ENCODE results near the gene NEBL.

The NEBL gene

GRCh38 chr10:20883552-20883951, 13.6 kb downstream of the NEBL start:
- H3K4me3 ChIP-seq (replicated peaks; ENCODE audit: low read depth, low read length): no peak overlapping the region
- H3K27me3 ChIP-seq (replicated peaks; ENCODE audit: control insufficient read depth, insufficient read depth, low read length): no peaks in the 10 kb centered on the region; the same call in 1 of the 2 replicates
- TF ChIP-seq, protein P1, sequence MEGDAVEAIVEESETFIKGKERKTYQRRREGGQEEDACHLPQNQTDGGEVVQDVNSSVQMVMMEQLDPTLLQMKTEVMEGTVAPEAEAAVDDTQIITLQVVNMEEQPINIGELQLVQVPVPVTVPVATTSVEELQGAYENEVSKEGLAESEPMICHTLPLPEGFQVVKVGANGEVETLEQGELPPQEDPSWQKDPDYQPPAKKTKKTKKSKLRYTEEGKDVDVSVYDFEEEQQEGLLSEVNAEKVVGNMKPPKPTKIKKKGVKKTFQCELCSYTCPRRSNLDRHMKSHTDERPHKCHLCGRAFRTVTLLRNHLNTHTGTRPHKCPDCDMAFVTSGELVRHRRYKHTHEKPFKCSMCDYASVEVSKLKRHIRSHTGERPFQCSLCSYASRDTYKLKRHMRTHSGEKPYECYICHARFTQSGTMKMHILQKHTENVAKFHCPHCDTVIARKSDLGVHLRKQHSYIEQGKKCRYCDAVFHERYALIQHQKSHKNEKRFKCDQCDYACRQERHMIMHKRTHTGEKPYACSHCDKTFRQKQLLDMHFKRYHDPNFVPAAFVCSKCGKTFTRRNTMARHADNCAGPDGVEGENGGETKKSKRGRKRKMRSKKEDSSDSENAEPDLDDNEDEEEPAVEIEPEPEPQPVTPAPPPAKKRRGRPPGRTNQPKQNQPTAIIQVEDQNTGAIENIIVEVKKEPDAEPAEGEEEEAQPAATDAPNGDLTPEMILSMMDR (IDR thresholded peaks at IDR 0.05; ENCODE audit: insufficient read depth, low read length, poor library complexity, severe bottlenecking): no peak
- no peaks in the 10 kb centered on the region for H3K36me3 ChIP-seq (ENCODE audit: control insufficient read depth, insufficient read depth, low read length)
- DNase-seq (ENCODE audit: extremely low read depth, insufficient read length): no peak

- DNase-seq (ENCODE audit: extremely low read depth, insufficient read length): no peak
- Histone ChIP-seq H3K4me3 (replicated peaks; ENCODE audit: low read depth, low read length) (no peak overlapping the region), H3K36me3 (ENCODE audit: control insufficient read depth, insufficient read depth, low read length) (no peaks in the 10 kb centered on the region), H3K27me3 (replicated peaks; ENCODE audit: control insufficient read depth, insufficient read depth, low read length) (no peaks in the 10 kb centered on the region)
- TF ChIP-seq, protein P1 (IDR thresholded peaks at IDR 0.05; ENCODE audit: insufficient read depth, low read length, poor library complexity, severe bottlenecking): no peak
These were observed 15.0 kb downstream of the NEBL start for GRCh38 chr10:20882091-20882490.

DNA sequence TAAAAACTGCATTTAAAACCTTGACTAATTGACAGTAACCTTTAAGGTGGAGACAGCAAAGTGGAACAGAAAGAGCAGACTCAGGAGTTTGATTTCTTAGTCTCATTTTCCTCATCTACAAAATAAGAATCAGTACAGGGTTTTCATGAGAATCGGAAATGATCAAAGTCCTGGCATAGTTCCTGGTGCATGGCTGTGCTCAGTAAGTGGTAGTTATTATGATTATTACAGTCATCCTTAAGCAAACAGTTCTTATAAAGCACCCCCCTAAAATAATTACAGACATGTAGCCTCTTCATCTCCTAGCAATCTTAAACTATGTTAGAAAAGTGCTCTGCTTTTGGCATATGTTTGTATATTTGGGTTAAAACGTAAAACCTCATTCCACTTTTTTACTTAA, 18.0 kb downstream of the NEBL start:
- H3K27me3 ChIP-seq (replicated peaks; ENCODE audit: control insufficient read depth, insufficient read depth, low read length): no peaks in the 10 kb centered on the region; the same call in 1 of the 2 replicates
- no peak overlapping the region for H3K4me3 ChIP-seq (replicated peaks; ENCODE audit: low read depth, low read length)
- no peak for DNase-seq (ENCODE audit: extremely low read depth, insufficient read length)
- no peaks in the 10 kb centered on the region for H3K36me3 ChIP-seq (ENCODE audit: control insufficient read depth, insufficient read depth, low read length)
- TF ChIP-seq, protein P1 (IDR thresholded peaks at IDR 0.05; ENCODE audit: insufficient read depth, low read length, poor library complexity, severe bottlenecking): no peak

- H3K36me3 ChIP-seq (ENCODE audit: control insufficient read depth, insufficient read depth, low read length): no peaks in the 10 kb centered on the region
- H3K4me3 ChIP-seq (replicated peaks; ENCODE audit: low read depth, low read length): no peak overlapping the region
- DNase-seq (ENCODE audit: extremely low read depth, insufficient read length): no peak
- TF ChIP-seq, protein P1 (IDR thresholded peaks at IDR 0.05; ENCODE audit: insufficient read depth, low read length, poor library complexity, severe bottlenecking): no peak
- no peaks in the 10 kb centered on the region; the same call in 1 of the 2 replicates for H3K27me3 ChIP-seq (replicated peaks; ENCODE audit: control insufficient read depth, insufficient read depth, low read length)
These were observed 18.8 kb downstream of the NEBL start for GRCh38 chr10:20877986-20878983.

GRCh38 chr10:20877554-20877953, 19.6 kb downstream of the NEBL start:
- Histone ChIP-seq H3K27me3 (replicated peaks; ENCODE audit: control insufficient read depth, insufficient read depth, low read length) (no peaks in the 10 kb centered on the region; the same call in 1 of the 2 replicates), H3K36me3 (ENCODE audit: control insufficient read depth, insufficient read depth, low read length) (no peaks in the 10 kb centered on the region), H3K4me3 (replicated peaks; ENCODE audit: low read depth, low read length) (no peak overlapping the region)
- no peak for DNase-seq (ENCODE audit: extremely low read depth, insufficient read length)
- TF ChIP-seq, protein P1 (IDR thresholded peaks at IDR 0.05; ENCODE audit: insufficient read depth, low read length, poor library complexity, severe bottlenecking): no peak

Data from GM06990 (cell line).